Hippocampal formation (tissue), 2 donors: ENCODE measurements around the gene GOPC.

ENCODE experiments used
- DNase-seq, 2 donors: peaks; one replicate each; lab custom pipeline; 2025; lab: John Stamatoyannopoulos, UW

The GOPC gene

DNA sequence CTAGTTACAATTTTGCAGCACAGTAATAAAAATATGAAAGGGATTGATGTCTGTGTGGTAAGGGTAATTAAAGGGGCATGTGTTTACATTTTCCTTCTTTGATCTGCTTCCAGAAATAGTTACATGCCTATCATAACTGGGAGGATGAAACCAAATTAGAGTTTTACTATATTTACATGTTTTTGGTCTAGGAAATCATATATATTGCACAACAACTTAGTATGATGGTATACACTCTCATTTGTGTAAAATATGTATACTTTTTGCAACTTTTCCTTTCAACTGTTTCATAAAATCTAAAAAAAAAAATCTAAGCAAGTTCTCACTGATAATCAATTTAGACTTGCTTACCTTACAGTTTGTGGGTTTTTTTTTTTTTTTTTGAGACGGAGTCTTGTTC lies 87.7 kb downstream of the GOPC start:
- DNase-seq: no peak

GRCh38 chr6:117513778-117514365 lies 88.4 kb downstream of the GOPC start:
- no peak for DNase-seq

DNA sequence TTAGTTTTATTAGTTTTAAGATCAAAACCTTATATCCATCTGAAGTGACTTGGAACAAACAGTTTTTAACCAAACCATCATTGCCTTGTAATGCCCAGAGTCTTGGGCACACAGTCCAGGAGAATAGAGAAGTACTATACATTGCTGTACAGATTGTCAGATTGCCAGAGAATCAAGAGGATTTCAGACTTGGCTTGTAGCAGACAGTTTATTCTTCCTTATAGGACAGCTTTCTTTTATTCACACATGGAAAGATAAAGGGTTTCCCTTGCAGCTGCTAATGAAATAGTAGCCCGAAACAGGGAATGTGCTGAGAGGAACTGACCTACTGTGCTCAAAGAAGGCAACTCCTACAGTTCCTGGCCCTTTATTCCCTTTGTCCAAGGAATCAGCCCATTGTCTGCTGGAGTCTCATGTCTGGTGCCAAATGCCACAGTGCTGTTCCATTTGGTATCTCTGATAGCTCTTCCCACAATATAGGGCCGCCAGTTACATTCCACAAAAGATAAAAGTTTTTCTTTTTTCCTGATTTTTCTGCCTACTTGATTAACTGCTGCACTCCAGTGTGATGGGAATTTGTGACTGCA lies 89.2 kb downstream of the GOPC start:
- no peak for DNase-seq

DNA sequence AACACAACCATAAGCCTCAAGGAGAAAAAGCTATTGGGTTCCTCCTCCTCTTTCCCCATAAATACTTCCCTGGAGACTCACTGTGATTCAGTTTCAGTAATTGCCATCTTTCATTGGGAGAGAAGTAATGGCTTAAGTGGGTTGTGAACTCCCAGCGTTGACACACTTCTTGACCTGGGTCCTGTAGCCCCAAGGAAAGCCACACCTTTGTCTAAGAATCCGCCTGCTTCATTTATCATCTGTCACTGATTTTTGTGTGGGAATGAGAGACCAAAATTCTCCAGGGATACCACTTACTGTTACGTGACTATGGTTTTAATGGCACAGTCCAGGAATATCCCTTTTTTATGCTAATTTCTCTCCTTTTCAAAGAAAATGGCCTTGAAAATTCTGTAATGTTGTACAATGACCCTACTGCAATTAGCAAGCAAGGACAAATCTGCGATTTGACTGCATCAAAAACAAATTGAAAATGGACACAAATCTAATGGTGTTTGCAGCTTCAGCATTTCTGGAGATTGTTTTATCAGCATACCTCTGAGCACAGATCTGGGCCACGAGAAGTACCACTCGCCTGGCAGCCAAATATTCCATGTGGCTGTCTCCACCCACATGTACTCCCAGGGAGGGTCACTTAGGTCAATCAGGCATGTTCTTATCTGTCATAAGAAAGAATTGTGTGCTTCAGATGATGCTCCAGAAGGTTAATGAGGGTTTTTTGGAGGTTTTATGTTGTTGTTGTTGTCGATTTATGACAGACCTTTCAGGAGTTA lies 90.1 kb downstream of the GOPC start:
- no peak for DNase-seq
